A375 (cell line): Measurements from ENCODE around the gene SLC1A3. TPM values are rescaled to one million over a fixed set of nuclear protein-coding genes. Genes with fewer than 3 reads are reported as not detected.

Experiments used
- small RNA-seq: library from RNA; depleted of rRNA; stranded (forward); fragments of <200 nt; gene quantifications from one replicate; pipeline ENCODE3, GENCODE V24; 2014
- total RNA-seq: library from RNA; depleted of rRNA; stranded (reverse); fragments of >200 nt; shearing (Covaris generic); gene quantifications from 2 replicates; pipeline ENCODE4 v1.2.3, GENCODE V29; 2014; rRNA removed

Gene SLC1A3
- total RNA-seq = 21.7 and 23.9 TPM in 2 replicates

DNA sequence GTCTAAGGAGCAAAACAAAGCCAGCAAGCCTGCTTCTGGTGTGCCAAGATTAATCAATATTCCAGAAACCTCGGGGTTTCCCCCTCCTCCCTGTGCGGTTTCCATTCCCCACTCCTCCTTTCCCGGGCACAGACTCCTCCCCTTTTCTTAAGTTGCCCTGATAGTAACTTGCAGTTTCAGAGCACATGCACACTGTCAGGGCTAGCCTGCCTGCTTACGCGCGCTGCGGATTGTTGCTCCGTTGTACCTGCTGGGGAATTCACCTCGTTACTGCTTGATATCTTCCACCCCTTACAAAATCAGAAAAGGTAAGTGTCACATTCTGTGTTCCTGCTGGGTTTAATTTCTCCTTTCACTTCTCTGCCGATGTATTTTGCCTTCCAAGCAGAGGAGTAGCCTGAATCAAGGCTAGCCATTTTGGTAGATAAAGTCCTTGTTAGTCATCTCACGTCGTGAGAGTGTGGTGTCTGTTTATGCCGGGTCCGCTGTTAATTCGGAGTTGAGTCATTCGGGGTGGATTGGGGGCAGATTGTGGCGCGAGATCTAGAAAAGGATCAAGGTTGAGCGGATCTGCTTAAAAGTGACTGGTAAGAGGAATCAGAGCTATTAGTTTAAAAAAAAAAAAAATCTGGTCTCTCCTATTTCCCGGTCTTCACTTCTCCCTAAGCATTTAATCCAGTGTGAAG is at the start of gene SLC1A3:
Gene SLC1A3, plus strand, starts transcription at position 179 of the 686 bp plus-strand sequence. CDS start 1,818 bp downstream, outside the sequence.

Small RNAs within 50 kb of the gene (small RNA-seq; reads per million reads assigned to genes)
- not detected for gene AC010631.1
